GM12878 (cell line): ENCODE results near the gene CACNA1E. TPM values are rescaled to one million over a fixed set of nuclear protein-coding genes. Genes with fewer than 3 reads are reported as not detected.

Source experiments
- ATAC-seq: fragments of 200-7000 bp; cut with Tn5 transposase; 3 replicates; pipeline ENCODE4 v1.9.1; 2020; ENCODE audit warnings: mild to moderate bottlenecking, moderate library complexity
- BruUV-seq: library from RNA; stranded (reverse); fragments of 400-500 nt; replicated peaks from 2 replicates; lab custom pipeline; 2021; lab: Mats Ljungman, UMichigan
- CTCF ChIA-PET: fragments of 300-600 bp; sonication (Branson Sonifier 250); formaldehyde crosslinking; extraction: SDS; loops from one replicate; lab custom pipeline; 2021; ENCODE audit warnings: inconsistent platforms; lab: Yijun Ruan, JAX
- POLR2A ChIA-PET: fragments of 350-600 bp; formaldehyde crosslinking; extraction: SDS; loops from one replicate; lab custom pipeline; 2021; ENCODE audit warnings: inconsistent platforms; lab: Charles Lee
- RAD21 ChIA-PET: fragments of 300-600 bp; sonication (Branson Sonifier 250); formaldehyde crosslinking; loops from one replicate; lab custom pipeline; 2023; ENCODE audit warnings: antibody characterized with exemption; ENCODE audit not compliant: unreplicated experiment; lab: Charles Lee
- SMC1A ChIA-PET: fragments of 300-600 bp; sonication (Branson Sonifier 250); formaldehyde crosslinking; loops from one replicate; lab custom pipeline; 2023; ENCODE audit not compliant: unreplicated experiment, uncharacterized antibody; lab: Charles Lee
- DNase-seq: peaks from one replicate; pipeline ENCODE4 v3.0.0-alpha.2; 2011; ENCODE audit warnings: low read depth, low spot score
- FAIRE-seq: peaks from 3 replicates; lab custom pipeline; 2011; peaks lifted over from hg19 to GRCh38; lab: Jason Lieb, UNC
- H2AFZ ChIP-seq: 2 replicates; pipeline ENCODE4 v1.6.0; 2011; ENCODE audit warnings: low read depth, low read length, control low read depth; ENCODE audit not compliant: control insufficient read depth
- H3K27ac ChIP-seq: 2 replicates; pipeline ENCODE4 v1.5.1; 2011; ENCODE audit warnings: control low read depth; ENCODE audit not compliant: control insufficient read depth, insufficient read depth
- H3K27me3 ChIP-seq, 2 experiments: replicated peaks in 1 of 2; 2 replicates each; pipeline versions ENCODE4 v1.6.0 to v1.6.1; 2011; ENCODE audit warnings: low read length in 1 of 2; ENCODE audit not compliant: control insufficient read depth in 2 of 2, insufficient read depth in 2 of 2
- H3K36me3 ChIP-seq, 2 experiments: 2 replicates each; pipeline ENCODE4 v1.5.1; 2011; ENCODE audit warnings: low read length in 1 of 2; ENCODE audit not compliant: control insufficient read depth in 2 of 2, insufficient read depth in 2 of 2
- H3K4me1 ChIP-seq: 2 replicates; pipeline ENCODE4 v1.6.1; 2011; ENCODE audit warnings: mild to moderate bottlenecking, low read length, moderate library complexity, mixed read lengths; ENCODE audit not compliant: control insufficient read depth, insufficient read depth
- H3K4me2 ChIP-seq: 2 replicates; pipeline ENCODE4 v1.6.0; 2011; ENCODE audit warnings: control low read depth; ENCODE audit not compliant: control insufficient read depth, insufficient read depth
- H3K4me3 ChIP-seq: fragments of 200-600 bp; sonication (generic); 2 replicates; pipeline ENCODE4 v1.5.1; 2016
- H3K79me2 ChIP-seq: 2 replicates; pipeline ENCODE4 v1.6.0; 2011; ENCODE audit warnings: low read length; ENCODE audit not compliant: control insufficient read depth, insufficient read depth
- H3K9ac ChIP-seq: 2 replicates; pipeline ENCODE4 v1.8.0; 2011; ENCODE audit warnings: low read length, control low read depth, mixed read lengths; ENCODE audit not compliant: control insufficient read depth, insufficient read depth
- H3K9me3 ChIP-seq: replicated peaks from 3 replicates; pipeline ENCODE4 v1.5.1; 2011; ENCODE audit warnings: mild to moderate bottlenecking, low read length; ENCODE audit not compliant: control insufficient read depth, insufficient read depth
- H4K20me1 ChIP-seq: 2 replicates; pipeline ENCODE4 v1.6.0; 2011; ENCODE audit not compliant: control insufficient read depth, insufficient read depth
- CBFB ChIP-seq: IDR thresholded peaks from 2 replicates; pipeline ENCODE4 v1.6.1; 2016; ENCODE audit warnings: antibody characterized with exemption, low read depth
- CBX3 ChIP-seq: fragments of 200-600 bp; sonication (generic); IDR thresholded peaks from 2 replicates; pipeline ENCODE4 v1.6.1; 2016; ENCODE audit warnings: low read depth, borderline replicate concordance
- CTCF ChIP-seq, 3 experiments: IDR thresholded peaks in 2 of 3; conservative IDR thresholded peaks in 1 of 3; 2 replicates each; pipeline ENCODE4 v1.5.1; 2011; ENCODE audit warnings: low read depth in 3 of 3, low read length in 3 of 3, mild to moderate bottlenecking in 3 of 3, control low read depth in 2 of 3, moderate library complexity in 2 of 3, inconsistent platforms in 1 of 3, mixed read lengths in 1 of 3; ENCODE audit not compliant: control insufficient read depth in 2 of 3, insufficient read depth in 1 of 3; ENCODE audit errors: extremely low read depth in 1 of 3
- EP300 ChIP-seq, 2 experiments: fragments of 150-350 bp in 1 of 2; IDR thresholded peaks; 2 replicates each; pipeline ENCODE4 v1.6.1; 2011 to 2012; ENCODE audit warnings: low read depth in 2 of 2, low read length in 2 of 2, borderline replicate concordance in 1 of 2, improper control_type of control experiment in 1 of 2, inconsistent platforms in 1 of 2; ENCODE audit not compliant: control insufficient read depth in 1 of 2
- ESRRA ChIP-seq: IDR thresholded peaks from 2 replicates; pipeline ENCODE4 v1.6.1; 2012; ENCODE audit warnings: mild to moderate bottlenecking, low read length, improper control_type of control experiment
- HDGF ChIP-seq: fragments of 450-650 bp; IDR thresholded peaks from 2 replicates; pipeline ENCODE4 v1.6.1; 2016; ENCODE audit warnings: antibody characterized with exemption
- IKZF1 ChIP-seq: fragments of 450-650 bp; conservative IDR thresholded peaks from 2 replicates; pipeline ENCODE4 v1.6.1; 2017; ENCODE audit warnings: antibody characterized with exemption, mild to moderate bottlenecking
- MEF2B ChIP-seq: fragments of 450-650 bp; IDR thresholded peaks from 2 replicates; pipeline ENCODE4 v1.6.1; 2018; ENCODE audit warnings: mild to moderate bottlenecking, moderate library complexity; ENCODE audit not compliant: partially characterized antibody, poor library complexity, severe bottlenecking
- NR2C2 ChIP-seq: IDR thresholded peaks from 2 replicates; pipeline ENCODE4 v1.6.1; 2011; ENCODE audit warnings: borderline replicate concordance, low read depth; ENCODE audit not compliant: control insufficient read depth, insufficient read length
- POLR2A ChIP-seq: IDR thresholded peaks from 2 replicates; pipeline ENCODE4 v1.6.1; 2011; ENCODE audit warnings: low read depth, mild to moderate bottlenecking, low read length
- POLR2AphosphoS2 ChIP-seq: IDR thresholded peaks from 2 replicates; pipeline ENCODE4 v1.6.1; 2011; ENCODE audit warnings: low read depth, mild to moderate bottlenecking, low read length, improper control_type of control experiment, moderate library complexity
- RAD51 ChIP-seq: fragments of 450-650 bp; IDR thresholded peaks from 2 replicates; pipeline ENCODE4 v1.6.1; 2016; ENCODE audit warnings: moderate library complexity, mild to moderate bottlenecking, inconsistent platforms
- RELA ChIP-seq: fragments of 450-650 bp; IDR thresholded peaks from 2 replicates; pipeline ENCODE4 v1.8.0; 2014; ENCODE audit warnings: borderline replicate concordance; ENCODE audit not compliant: partially characterized antibody
- SPI1 ChIP-seq: IDR thresholded peaks from 2 replicates; pipeline ENCODE4 v1.6.1; 2011; ENCODE audit warnings: low read depth, mild to moderate bottlenecking, low read length, moderate library complexity, borderline replicate concordance; ENCODE audit not compliant: insufficient read depth
- SREBF1 ChIP-seq: IDR thresholded peaks from 2 replicates; pipeline ENCODE4 v1.6.1; 2012; ENCODE audit warnings: mild to moderate bottlenecking, low read length
- STAT3 ChIP-seq: IDR thresholded peaks from 2 replicates; pipeline ENCODE4 v1.6.1; 2011; ENCODE audit warnings: low read depth, low read length, improper control_type of control experiment
- YBX1 ChIP-seq: fragments of 450-650 bp; IDR thresholded peaks from 2 replicates; pipeline ENCODE4 v1.6.1; 2016; ENCODE audit warnings: antibody characterized with exemption
- ZNF207 ChIP-seq: fragments of 450-650 bp; IDR thresholded peaks from 2 replicates; pipeline ENCODE4 v1.6.1; 2014; ENCODE audit warnings: antibody characterized with exemption, mild to moderate bottlenecking, borderline replicate concordance
- WGBS: methylation state at CpG from one replicate; pipeline ENCODE4 v1.1.6; 2016; ENCODE audit warnings: low lambda C conversion rate; ENCODE audit not compliant: insufficient replicate concordance, insufficient coverage; ENCODE audit errors: missing lambda C conversion rate; 5-methylcytosine and 5-hydroxymethylcytosine counted together
- in situ Hi-C: fragments of 300-500 bp; cut with MboI; formaldehyde crosslinking; loops from 9 replicates; pipeline ENCODE4 v1.14.3; 2018; ENCODE audit warnings: mixed read lengths
- intact Hi-C: fragments of 100-400 bp; cut with micrococcal nuclease; formaldehyde crosslinking; loops from one replicate; pipeline ENCODE4 v1.14.2; 2022; ENCODE audit not compliant: unreplicated experiment
- polyA plus RNA-seq, 11 experiments: library from polyadenylated mRNA; depleted of rRNA in 4 of 11; unstranded in 6 of 11; stranded (reverse) in 5 of 11; fragments of >200 nt; fragmentation: Nextera tagmentation in 4 of 11; fragmentation: Illumina TruSeq in 1 of 11; extraction: Ambion mirVana in 4 of 11; extraction: Trizol in 1 of 11; gene quantifications; 1 replicate in 1 of 11; 2 replicates in 10 of 11; pipeline versions ENCODE4 v1.2.1 to v1.2.3, GENCODE V29; 2011 to 2016; ENCODE audit warnings: inconsistent platforms in 2 of 11, missing spikeins in 2 of 11, low read depth in 1 of 11
- total RNA-seq, 4 experiments: library from RNA; depleted of rRNA in 3 of 4; stranded (reverse); fragments of >200 nt in 3 of 4; fragmentation: Illumina TruSeq in 1 of 4; extraction: Trizol in 1 of 4; gene quantifications; 2 replicates each; pipeline versions ENCODE4 v1.2.1 to v1.2.3, GENCODE V29; 2013 to 2021
- TF ChIP-seq, protein P1 (sequence below): IDR thresholded peaks from 2 replicates; pipeline ENCODE4 v1.6.1; 2012; ENCODE audit warnings: low read depth, low read length, improper control_type of control experiment

The CACNA1E gene
- total and polyA plus RNA-seq, 10 of the 15 experiments (the other 5 are each of a cell fraction or from before 2014, with no cell fraction given) = 0.57 to 22.0 (median 8.5) TPM

- TF ChIP-seq CTCF (IDR thresholded peaks at IDR 0.05 in 2 of 3, conservative IDR thresholded peaks at IDR 0.05 in 1 of 3; ENCODE audit: control insufficient read depth in 2 of 3, extremely low read depth in 1 of 3, insufficient read depth in 1 of 3, low read depth in 3 of 3, low read length in 3 of 3) = peak; percentile 50 to 73 (median 70)
- peak; percentile 42 for TF ChIP-seq POLR2A
- no peak for TF ChIP-seq POLR2AphosphoS2
- TF ChIP-seq, all 136 proteins: peak for 12
Observed at GRCh38 chr1:181504399-181504842, 21.1 kb downstream of the CACNA1E start (continued).

- ATAC-seq = 0 out of 3 replicates have a peak, but pooled peaks have one; percentile 1
- H3K4me2 ChIP-seq = 0 out of 2 replicates have a peak overlapping the region, but pooled peaks have one; percentile 3
- no peak overlapping the region for H3K9ac ChIP-seq
- no peak overlapping the region for H3K4me3 ChIP-seq
- ChIA-PET POLR2A (interaction anchor here (0.9 to 6.7 kb wide), 3 partner anchors 9 to 329 kb away, joined by 3 to 135 read pairs (median 13); partner anchors contain the start of gene CACNA1E), CTCF (interaction anchor here (1.0 to 7.1 kb wide), 4 partner anchors 9 to 23 kb away, joined by 3 to 157 read pairs (median 4); partner anchors contain the start of gene CACNA1E), SMC1A (interaction anchor here (0.7 to 7.0 kb wide), 8 partner anchors 10 to 117 kb away, joined by 3 to 220 read pairs (median 3); partner anchors contain the start of gene CACNA1E), RAD21 (interaction anchor here (1.1 to 16.9 kb wide), 6 partner anchors 9 to 430 kb away, joined by 3 to 278 read pairs (median 4); partner anchors contain the start of gene CACNA1E)
- peaks cover 61% of the 10 kb centered on the region for H3K4me1 ChIP-seq
- H3K36me3 ChIP-seq = no peaks in the 10 kb centered on the region; a peak in 1 of 4 replicates
- H3K27me3 ChIP-seq = no peaks in the 10 kb centered on the region
- BruUV-seq = no TSS peak
- FAIRE-seq = no peak
- H3K9me3 ChIP-seq = no peaks in the 10 kb centered on the region
- in situ Hi-C loops (no loop called here), intact Hi-C loops (no loop called here)
- peak overlapping the region; percentile 12; the same call in 1 of the 2 replicates for H2AFZ ChIP-seq
- H3K79me2 ChIP-seq = no peaks in the 10 kb centered on the region; the same call in 1 of the 2 replicates
- peak overlapping the region; percentile 88 for H3K27ac ChIP-seq
- H4K20me1 ChIP-seq = no peaks in the 10 kb centered on the region
- 64% methylated on average over 5 of the region's 5 CpGs for WGBS
- no peak for DNase-seq
- TF ChIP-seq RELA (no peak), IKZF1 (no peak), CBX3 (no peak), YBX1 (no peak), SREBF1 (no peak), SPI1 (peak; percentile 77), NR2C2 (no peak), ESRRA (no peak), STAT3 (no peak), ZNF207 (no peak), RAD51 (no peak), MEF2B (peak; percentile 25), HDGF (no peak), EP300 (IDR thresholded peaks at IDR 0.05; ENCODE audit: borderline replicate concordance in 1 of 2, control insufficient read depth in 1 of 2, low read depth in 2 of 2, low read length in 2 of 2) (no peak), CBFB (no peak)
- TF ChIP-seq, protein P1, sequence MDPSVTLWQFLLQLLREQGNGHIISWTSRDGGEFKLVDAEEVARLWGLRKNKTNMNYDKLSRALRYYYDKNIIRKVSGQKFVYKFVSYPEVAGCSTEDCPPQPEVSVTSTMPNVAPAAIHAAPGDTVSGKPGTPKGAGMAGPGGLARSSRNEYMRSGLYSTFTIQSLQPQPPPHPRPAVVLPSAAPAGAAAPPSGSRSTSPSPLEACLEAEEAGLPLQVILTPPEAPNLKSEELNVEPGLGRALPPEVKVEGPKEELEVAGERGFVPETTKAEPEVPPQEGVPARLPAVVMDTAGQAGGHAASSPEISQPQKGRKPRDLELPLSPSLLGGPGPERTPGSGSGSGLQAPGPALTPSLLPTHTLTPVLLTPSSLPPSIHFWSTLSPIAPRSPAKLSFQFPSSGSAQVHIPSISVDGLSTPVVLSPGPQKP = no peak
Observed at GRCh38 chr1:181506563-181507353, 23.4 kb downstream of the CACNA1E start.
